H1 (cell line): ENCODE measurements around the gene NUCB1. TPM values are rescaled to one million over a fixed set of nuclear protein-coding genes. Genes with fewer than 3 reads are reported as not detected.
A peak's percentile ranks its signal among the peaks of the same experiment; 100 is the strongest.

ENCODE experiments used
- ASH2L ChIP-seq: fragments of 200-600, 300-600 bp; sonication (generic); IDR thresholded peaks from one replicate; pipeline ENCODE4 v1.7.1; 2017; ENCODE audit warnings: low read length
- BACH1 ChIP-seq: IDR thresholded peaks from 2 replicates; pipeline ENCODE4 v1.6.1; 2012; ENCODE audit warnings: low read length, improper control_type of control experiment
- CTBP2 ChIP-seq: IDR thresholded peaks from 2 replicates; pipeline ENCODE4 v1.7.0; 2011; ENCODE audit warnings: borderline replicate concordance, mild to moderate bottlenecking, moderate library complexity, mixed read lengths, low read length; ENCODE audit not compliant: insufficient read depth, insufficient read length
- EGR1 ChIP-seq: IDR thresholded peaks from 2 replicates; pipeline ENCODE4 v1.6.1; 2011; ENCODE audit warnings: low read depth, low read length, borderline replicate concordance
- EZH2 ChIP-seq: fragments of 200-600 bp; sonication (generic); IDR thresholded peaks from 2 replicates; pipeline ENCODE4 v1.7.1; 2012; ENCODE audit warnings: low read depth, mild to moderate bottlenecking, moderate library complexity, low read length, inconsistent platforms; ENCODE audit not compliant: severe bottlenecking
- HDAC2 ChIP-seq, 2 experiments: fragments of 300-600 bp in 1 of 2; sonication (generic) in 1 of 2; IDR thresholded peaks; 2 replicates each; pipeline ENCODE4 v1.6.1; 2011 to 2012; ENCODE audit warnings: low read depth in 2 of 2, low read length in 2 of 2, mild to moderate bottlenecking in 2 of 2, moderate library complexity in 2 of 2, borderline replicate concordance in 1 of 2, inconsistent platforms in 1 of 2
- JUND ChIP-seq: IDR thresholded peaks from 2 replicates; pipeline ENCODE4 v1.6.1; 2011; ENCODE audit warnings: mild to moderate bottlenecking, improper control_type of control experiment, low read length
- KDM4A ChIP-seq: IDR thresholded peaks from one replicate; pipeline ENCODE4 v1.7.1; 2012; ENCODE audit warnings: low read depth, mild to moderate bottlenecking, moderate library complexity, low read length, inconsistent platforms; ENCODE audit not compliant: severe bottlenecking
- KDM5A ChIP-seq: fragments of 200-600 bp; IDR thresholded peaks from 2 replicates; pipeline ENCODE4 v1.7.1; 2012; ENCODE audit warnings: mild to moderate bottlenecking, low read length, inconsistent platforms, mixed read lengths
- NRF1 ChIP-seq: IDR thresholded peaks from 2 replicates; pipeline ENCODE4 v1.6.1; 2011; ENCODE audit warnings: mild to moderate bottlenecking, low read depth, low read length, improper control_type of control experiment
- PHF8 ChIP-seq: fragments of 200-600 bp; sonication (generic); conservative IDR thresholded peaks from 2 replicates; pipeline ENCODE4 v1.7.1; 2012; ENCODE audit warnings: low read depth, mild to moderate bottlenecking, inconsistent platforms, low read length, moderate library complexity
- POU5F1 ChIP-seq: IDR thresholded peaks from 2 replicates; pipeline ENCODE4 v1.6.1; 2011; ENCODE audit warnings: low read depth, mild to moderate bottlenecking, low read length, moderate library complexity
- RAD21 ChIP-seq, 2 experiments: IDR thresholded peaks in 1 of 2; conservative IDR thresholded peaks in 1 of 2; 2 replicates each; pipeline ENCODE4 v1.6.1; 2011; ENCODE audit warnings: low read depth in 2 of 2, low read length in 2 of 2, improper control_type of control experiment in 1 of 2, inconsistent platforms in 1 of 2, mild to moderate bottlenecking in 1 of 2, moderate library complexity in 1 of 2
- RBBP5 ChIP-seq: IDR thresholded peaks from 2 replicates; pipeline ENCODE4 v1.7.1; 2012; ENCODE audit warnings: low read depth, mild to moderate bottlenecking, inconsistent platforms, low read length, moderate library complexity, borderline replicate concordance
- RXRA ChIP-seq: IDR thresholded peaks from 2 replicates; pipeline ENCODE4 v1.6.1; 2011; ENCODE audit warnings: low read depth, mild to moderate bottlenecking, low read length, moderate library complexity; ENCODE audit not compliant: insufficient read depth
- SIX5 ChIP-seq: IDR thresholded peaks from 2 replicates; pipeline ENCODE4 v1.6.1; 2011; ENCODE audit warnings: mild to moderate bottlenecking, low read depth, low read length
- SUZ12 ChIP-seq: fragments of 200-600 bp; sonication (generic); IDR thresholded peaks from 2 replicates; pipeline ENCODE4 v1.6.1; 2012; ENCODE audit warnings: mild to moderate bottlenecking, inconsistent platforms, low read length, moderate library complexity, mixed read lengths
- TAF1 ChIP-seq: IDR thresholded peaks from 2 replicates; pipeline ENCODE4 v1.6.1; 2011; ENCODE audit warnings: mild to moderate bottlenecking, low read depth, low read length
- ZNF274 ChIP-seq: IDR thresholded peaks from 2 replicates; pipeline ENCODE4 v1.7.0; 2012; ENCODE audit warnings: low read length, borderline replicate concordance; ENCODE audit errors: extremely low read depth
- polyA plus RNA-seq, 7 experiments: library from polyadenylated mRNA; depleted of rRNA in 3 of 7; stranded (reverse) in 5 of 7; unstranded in 2 of 7; fragments of >200 nt in 5 of 7; fragments of 200-250 nt in 2 of 7; gene quantifications; 1 replicate in 5 of 7; 2 replicates in 1 of 7; 4 replicates in 1 of 7; pipeline versions ENCODE4 v1.2.1 to v1.2.3, GENCODE V29; 2011 to 2013; ENCODE audit warnings: missing spikeins in 2 of 7, mixed read lengths in 2 of 7
- total RNA-seq: library from RNA; stranded (reverse); fragmentation: NEBNext Ultra II Directional; extraction: Animal tissue kit (Norgen Biotek cat#: 25700); gene quantifications from 2 replicates; pipeline ENCODE4 v1.2.1, GENCODE V29; 2021
- TF ChIP-seq, protein P1 (sequence below): IDR thresholded peaks from 2 replicates; pipeline ENCODE4 v1.6.1; 2011; ENCODE audit warnings: low read length, improper control_type of control experiment
- TF ChIP-seq, protein P2 (sequence below): IDR thresholded peaks from 2 replicates; pipeline ENCODE4 v1.6.1; 2012; ENCODE audit warnings: low read length, inconsistent platforms

NUCB1 gene
- total and polyA plus RNA-seq, 2 of the 8 experiments (the other 6 are each of a cell fraction or from before 2014, with no cell fraction given), result 111 to 121 TPM

DNA sequence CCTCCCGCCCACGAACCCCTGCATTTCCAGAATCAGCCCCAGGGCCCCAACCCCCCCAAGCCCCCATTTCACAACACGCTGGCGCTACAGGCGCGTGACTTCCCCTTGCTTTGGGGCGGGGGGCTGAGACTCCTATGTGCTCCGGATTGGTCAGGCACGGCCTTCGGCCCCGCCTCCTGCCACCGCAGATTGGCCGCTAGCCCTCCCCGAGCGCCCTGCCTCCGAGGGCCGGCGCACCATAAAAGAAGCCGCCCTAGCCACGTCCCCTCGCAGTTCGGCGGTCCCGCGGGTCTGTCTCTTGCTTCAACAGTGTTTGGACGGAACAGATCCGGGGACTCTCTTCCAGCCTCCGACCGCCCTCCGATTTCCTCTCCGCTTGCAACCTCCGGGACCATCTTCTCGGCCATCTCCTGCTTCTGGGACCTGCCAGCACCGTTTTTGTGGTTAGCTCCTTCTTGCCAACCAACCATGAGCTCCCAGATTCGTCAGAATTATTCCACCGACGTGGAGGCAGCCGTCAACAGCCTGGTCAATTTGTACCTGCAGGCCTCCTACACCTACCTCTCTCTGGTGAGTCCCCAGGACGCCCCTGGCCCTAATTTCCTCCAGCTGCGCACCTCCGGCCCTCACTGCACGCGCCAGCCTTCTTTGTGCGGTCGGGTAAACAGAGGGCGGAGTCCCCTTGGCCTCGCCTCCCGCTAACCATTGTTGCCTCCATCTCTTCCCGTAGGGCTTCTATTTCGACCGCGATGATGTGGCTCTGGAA lies 65.1 kb downstream of the NUCB1 start, which contains the start of gene FTL (continued):
- TF ChIP-seq, protein P1, sequence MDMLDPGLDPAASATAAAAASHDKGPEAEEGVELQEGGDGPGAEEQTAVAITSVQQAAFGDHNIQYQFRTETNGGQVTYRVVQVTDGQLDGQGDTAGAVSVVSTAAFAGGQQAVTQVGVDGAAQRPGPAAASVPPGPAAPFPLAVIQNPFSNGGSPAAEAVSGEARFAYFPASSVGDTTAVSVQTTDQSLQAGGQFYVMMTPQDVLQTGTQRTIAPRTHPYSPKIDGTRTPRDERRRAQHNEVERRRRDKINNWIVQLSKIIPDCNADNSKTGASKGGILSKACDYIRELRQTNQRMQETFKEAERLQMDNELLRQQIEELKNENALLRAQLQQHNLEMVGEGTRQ, result no peak
- TF ChIP-seq HDAC2 (IDR thresholded peaks at IDR 0.05; ENCODE audit: borderline replicate concordance in 1 of 2, low read depth in 2 of 2, low read length in 2 of 2), result no peak; a peak in 1 of 4 replicates
- TF ChIP-seq PHF8, result peak; percentile 66
- no peak for TF ChIP-seq NRF1
- no peak for TF ChIP-seq CTBP2
- peak; percentile 28 for TF ChIP-seq ASH2L
- TF ChIP-seq RBBP5, result no peak
- no peak for TF ChIP-seq POU5F1
- no peak for TF ChIP-seq RAD21 (IDR thresholded peaks at IDR 0.05 in 1 of 2, conservative IDR thresholded peaks at IDR 0.05 in 1 of 2; ENCODE audit: low read depth in 2 of 2, low read length in 2 of 2)
- no peak for TF ChIP-seq ZNF274
- TF ChIP-seq BACH1, result no peak
- TF ChIP-seq RXRA, result no peak
- TF ChIP-seq TAF1, result peak; percentile 98
- TF ChIP-seq SIX5, result no peak
- no peak for TF ChIP-seq KDM4A
- TF ChIP-seq SUZ12, result no peak
- no peak for TF ChIP-seq KDM5A
- no peak for TF ChIP-seq EZH2
- no peak for TF ChIP-seq EGR1
- TF ChIP-seq, protein P2, sequence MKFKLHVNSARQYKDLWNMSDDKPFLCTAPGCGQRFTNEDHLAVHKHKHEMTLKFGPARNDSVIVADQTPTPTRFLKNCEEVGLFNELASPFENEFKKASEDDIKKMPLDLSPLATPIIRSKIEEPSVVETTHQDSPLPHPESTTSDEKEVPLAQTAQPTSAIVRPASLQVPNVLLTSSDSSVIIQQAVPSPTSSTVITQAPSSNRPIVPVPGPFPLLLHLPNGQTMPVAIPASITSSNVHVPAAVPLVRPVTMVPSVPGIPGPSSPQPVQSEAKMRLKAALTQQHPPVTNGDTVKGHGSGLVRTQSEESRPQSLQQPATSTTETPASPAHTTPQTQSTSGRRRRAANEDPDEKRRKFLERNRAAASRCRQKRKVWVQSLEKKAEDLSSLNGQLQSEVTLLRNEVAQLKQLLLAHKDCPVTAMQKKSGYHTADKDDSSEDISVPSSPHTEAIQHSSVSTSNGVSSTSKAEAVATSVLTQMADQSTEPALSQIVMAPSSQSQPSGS, result no peak
- TF ChIP-seq JUND, result no peak
